Stomach smooth muscle (tissue), 2 donors: ENCODE results near the gene RPS6KA4.

Experiments
- H3K27ac ChIP-seq: one replicate; pipeline ENCODE4 v1.7.0; 2013; ENCODE audit warnings: mild to moderate bottlenecking, low read length, inconsistent platforms
- H3K27me3 ChIP-seq, 2 donors: one replicate each; pipeline ENCODE4 v1.7.0; 2013; ENCODE audit warnings: low read length in 2 of 2; ENCODE audit not compliant: insufficient read depth in 2 of 2, control insufficient read depth in 1 of 2
- H3K36me3 ChIP-seq, 2 donors: one replicate each; pipeline ENCODE4 v1.7.0; 2013; ENCODE audit warnings: low read length in 2 of 2; ENCODE audit not compliant: control insufficient read depth in 2 of 2, insufficient read depth in 2 of 2
- H3K4me1 ChIP-seq: one replicate; pipeline ENCODE4 v1.7.0; 2013; ENCODE audit warnings: low read length; ENCODE audit not compliant: control insufficient read depth, insufficient read depth
- H3K4me3 ChIP-seq, 2 donors: one replicate each; pipeline ENCODE4 v1.7.0; 2013; ENCODE audit warnings: low read length in 2 of 2
- H3K9ac ChIP-seq, 2 donors: one replicate each; pipeline ENCODE4 v1.7.0; 2013; ENCODE audit warnings: low read length in 2 of 2, mild to moderate bottlenecking in 1 of 2
- H3K9me3 ChIP-seq, 2 donors: one replicate each; pipeline ENCODE4 v1.7.0; 2013; ENCODE audit warnings: low read length in 2 of 2; ENCODE audit not compliant: control insufficient read depth in 2 of 2
- donor health status: healthy.
- donor health status: Pancreatic carcinoma.

RPS6KA4 gene

GRCh38 chr11:64358536-64358906, 441 bp upstream of the RPS6KA4 start:
- peak overlapping the region; percentile 82 to 86 for H3K9ac ChIP-seq
- peaks cover 33% of the 10 kb centered on the region for H3K4me1 ChIP-seq
- H3K9me3 ChIP-seq = no peaks in the 10 kb centered on the region
- H3K36me3 ChIP-seq = peaks cover 15 to 17% of the 10 kb centered on the region in 2 donors
- peak overlapping the region; percentile 74 for H3K27ac ChIP-seq
- H3K4me3 ChIP-seq = peak overlapping the region; percentile 76 to 91
- H3K27me3 ChIP-seq = no peaks in the 10 kb centered on the region

GRCh38 chr11:64359712-64360445, 917 bp downstream of the RPS6KA4 start:
- no peaks in the 10 kb centered on the region for H3K27me3 ChIP-seq
- no peaks in the 10 kb centered on the region for H3K9me3 ChIP-seq
- H3K4me1 ChIP-seq = peaks cover 30% of the 10 kb centered on the region
- peaks cover 20 to 25% of the 10 kb centered on the region in 2 donors for H3K36me3 ChIP-seq
- H3K27ac ChIP-seq = no peak overlapping the region
- peak overlapping the region; percentile 86 to 91 for H3K4me3 ChIP-seq
- H3K9ac ChIP-seq = peak overlapping the region; percentile 82 to 89

- Histone ChIP-seq H3K4me1 (peaks cover 24% of the 10 kb centered on the region), H3K27me3 (no peaks in the 10 kb centered on the region), H3K9ac (no peak overlapping the region), H3K36me3 (peaks cover 20 to 27% of the 10 kb centered on the region in 2 donors), H3K27ac (no peak overlapping the region), H3K4me3 (peak overlapping the region in 1 of 2 donors; percentile 91), H3K9me3 (no peaks in the 10 kb centered on the region)
These were observed 1.5 kb downstream of the RPS6KA4 start for GRCh38 chr11:64360448-64360921.

GRCh38 chr11:64361659-64362058, 2.7 kb downstream of the RPS6KA4 start:
- H3K27ac ChIP-seq = no peak overlapping the region
- H3K9me3 ChIP-seq = no peaks in the 10 kb centered on the region
- no peak overlapping the region for H3K9ac ChIP-seq
- peaks cover 27 to 31% of the 10 kb centered on the region in 2 donors for H3K36me3 ChIP-seq
- H3K4me1 ChIP-seq = peaks cover 21% of the 10 kb centered on the region
- H3K27me3 ChIP-seq = no peaks in the 10 kb centered on the region
- H3K4me3 ChIP-seq = no peak overlapping the region

- no peak overlapping the region for H3K27ac ChIP-seq
- H3K9ac ChIP-seq = no peak overlapping the region
- no peak overlapping the region for H3K4me3 ChIP-seq
- peaks cover 21% of the 10 kb centered on the region for H3K4me1 ChIP-seq
- H3K9me3 ChIP-seq = no peaks in the 10 kb centered on the region
- H3K27me3 ChIP-seq = no peaks in the 10 kb centered on the region
- peaks cover 28 to 31% of the 10 kb centered on the region in 2 donors for H3K36me3 ChIP-seq
These were observed 3.4 kb downstream of the RPS6KA4 start for GRCh38 chr11:64362339-64362738.

- Histone ChIP-seq H3K4me1 (peaks cover 6% of the 10 kb centered on the region), H3K27ac (no peak overlapping the region), H3K27me3 (no peaks in the 10 kb centered on the region), H3K9ac (no peak overlapping the region), H3K9me3 (no peaks in the 10 kb centered on the region), H3K36me3 (peaks cover 33 to 38% of the 10 kb centered on the region in 2 donors), H3K4me3 (no peak overlapping the region)
These were observed 5.5 kb downstream of the RPS6KA4 start for GRCh38 chr11:64364435-64364834.

- no peaks in the 10 kb centered on the region for H3K9me3 ChIP-seq
- H3K4me3 ChIP-seq = no peak overlapping the region
- no peak overlapping the region for H3K9ac ChIP-seq
- H3K36me3 ChIP-seq = peaks cover 33 to 41% of the 10 kb centered on the region in 2 donors
- H3K27ac ChIP-seq = no peak overlapping the region
- peaks cover 2% of the 10 kb centered on the region for H3K4me1 ChIP-seq
- H3K27me3 ChIP-seq = no peaks in the 10 kb centered on the region
These were observed 5.9 kb downstream of the RPS6KA4 start for GRCh38 chr11:64364911-64365310.

- H3K9ac ChIP-seq = no peak overlapping the region
- H3K4me3 ChIP-seq = no peak overlapping the region
- H3K4me1 ChIP-seq = no peaks in the 10 kb centered on the region
- no peak overlapping the region for H3K27ac ChIP-seq
- no peaks in the 10 kb centered on the region for H3K9me3 ChIP-seq
- peaks cover 33 to 42% of the 10 kb centered on the region in 2 donors for H3K36me3 ChIP-seq
- H3K27me3 ChIP-seq = no peaks in the 10 kb centered on the region
These were observed 7.8 kb downstream of the RPS6KA4 start for GRCh38 chr11:64366751-64367150.

GRCh38 chr11:64367931-64368672, 9.1 kb downstream of the RPS6KA4 start:
- no peak overlapping the region for H3K9ac ChIP-seq
- no peaks in the 10 kb centered on the region for H3K27me3 ChIP-seq
- peaks cover 22 to 30% of the 10 kb centered on the region in 2 donors for H3K36me3 ChIP-seq
- no peaks in the 10 kb centered on the region for H3K9me3 ChIP-seq
- peaks cover 3% of the 10 kb centered on the region for H3K4me1 ChIP-seq
- H3K4me3 ChIP-seq = no peak overlapping the region
- no peak overlapping the region for H3K27ac ChIP-seq

GRCh38 chr11:64368673-64369074, 9.7 kb downstream of the RPS6KA4 start:
- Histone ChIP-seq H3K9ac (no peak overlapping the region), H3K27me3 (no peaks in the 10 kb centered on the region), H3K27ac (no peak overlapping the region), H3K4me3 (no peak overlapping the region), H3K36me3 (peaks cover 17 to 25% of the 10 kb centered on the region in 2 donors), H3K9me3 (no peaks in the 10 kb centered on the region), H3K4me1 (peaks cover 3% of the 10 kb centered on the region)
